Erythroblast (primary cell): ENCODE measurements around the gene SCYGR8.

Experiments
- GATA1 ChIP-seq: IDR thresholded peaks from 2 replicates; pipeline ENCODE4 v1.6.1; 2011; ENCODE audit warnings: low read depth, mild to moderate bottlenecking, control low read depth, low read length, moderate library complexity
- POLR2A ChIP-seq: IDR thresholded peaks from 2 replicates; pipeline ENCODE4 v1.6.1; 2011; ENCODE audit warnings: mild to moderate bottlenecking, low read length

DNA sequence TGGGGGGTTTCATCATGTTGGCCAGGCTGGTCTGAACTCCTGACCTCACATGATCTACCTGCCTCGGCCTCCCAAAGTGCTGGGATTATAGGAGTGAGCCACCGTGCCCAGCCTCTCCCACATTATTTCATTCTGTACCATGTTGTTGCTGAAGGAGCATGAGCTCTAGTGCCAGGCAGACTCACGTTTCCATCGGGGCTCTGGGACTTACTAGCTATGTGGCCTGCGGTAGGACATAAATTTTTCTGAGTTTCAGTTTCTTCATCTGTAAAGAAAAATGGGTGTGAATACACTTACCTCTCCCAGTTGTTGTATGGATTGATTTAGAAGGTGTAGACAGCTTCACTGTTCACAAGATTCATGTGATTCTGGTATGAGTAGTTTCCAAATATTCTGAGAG, 37.1 kb downstream of the SCYGR8 start:
- TF ChIP-seq POLR2A (no peak), GATA1 (no peak)
